ENCODE data around the gene XRN2.
A peak's percentile ranks its signal among the peaks of the same experiment; 100 is the strongest.

- TF ChIP-seq AHDC1 (CRISPR knock-in tag; IDR thresholded peaks at IDR 0.05; ENCODE audit: borderline replicate concordance) = no peak
- TF ChIP-seq ZKSCAN1 (IDR thresholded peaks at IDR 0.05; ENCODE audit: low read length) = no peak
- no peak for TF ChIP-seq CTCF (CRISPR knock-in tag; IDR thresholded peaks at IDR 0.05)
- TF ChIP-seq ZBTB14 (CRISPR knock-in tag; IDR thresholded peaks at IDR 0.05) = no peak
- no peak for TF ChIP-seq ZNF207 (IDR thresholded peaks at IDR 0.05; ENCODE audit: borderline replicate concordance)
- TF ChIP-seq ZFP36 (IDR thresholded peaks at IDR 0.05; ENCODE audit: borderline replicate concordance, low read depth, low read length, partially characterized antibody) = no peak
- 0 out of 4 replicates have a peak, but pooled peaks of 1 of the 2 experiments have one; percentile 31 for TF ChIP-seq POLR2A (IDR thresholded peaks at IDR 0.05; ENCODE audit: insufficient read depth in 1 of 2, low read depth in 2 of 2, low read length in 2 of 2)
Observed at GRCh38 chr20:21322921-21323331, 19.8 kb downstream of the XRN2 start.

Data from HepG2 (cell line).